Activated CD8-positive, alpha-beta T cell treated with anti-CD3 and anti-CD28 coated beads, Interleukin-2, amount 10 ng/mL, durations not matched to agents 7 days and 5 days (primary cell): ENCODE results near the gene CLPTM1L. TPM values are rescaled to one million over a fixed set of nuclear protein-coding genes. Genes with fewer than 3 reads are reported as not detected.

ENCODE experiments used
- ATAC-seq: fragments of 150-1000 bp; cut with Tn5 transposase; one replicate; pipeline ENCODE4 v1.10.0; 2021; ENCODE audit warnings: moderate library complexity
- CTCF ChIA-PET: fragments of 350-600 bp; sonication (Branson Sonifier 250); formaldehyde crosslinking; loops from one replicate; lab custom pipeline; 2021; ENCODE audit warnings: antibody characterized with exemption; lab: Charles Lee
- POLR2A ChIA-PET: fragments of 350-600 bp; sonication (Branson Sonifier 250); formaldehyde crosslinking; loops from one replicate; lab custom pipeline; 2021; ENCODE audit warnings: antibody characterized with exemption; lab: Charles Lee
- DNase-seq: peaks from one replicate; pipeline ENCODE4 v3.0.0-alpha.2; 2020
- H3K27ac Mint-ChIP-seq: one replicate; pipeline ENCODE4 v1.8.0; 2021; ENCODE audit warnings: mild to moderate bottlenecking, mixed read lengths
- H3K27me3 Mint-ChIP-seq: one replicate; pipeline ENCODE4 v1.8.0; 2021; ENCODE audit warnings: low read depth, mixed read lengths
- H3K36me3 Mint-ChIP-seq: one replicate; pipeline ENCODE4 v1.8.0; 2021; ENCODE audit warnings: low read depth, mixed read lengths
- H3K4me1 Mint-ChIP-seq: one replicate; pipeline ENCODE4 v1.8.0; 2021; ENCODE audit warnings: low read depth, mixed read lengths
- H3K4me3 Mint-ChIP-seq: one replicate; pipeline ENCODE4 v1.8.0; 2021; ENCODE audit warnings: mild to moderate bottlenecking, mixed read lengths
- H3K9me3 Mint-ChIP-seq: one replicate; pipeline ENCODE4 v1.8.0; 2022; ENCODE audit warnings: mixed read lengths; ENCODE audit not compliant: insufficient read depth
- total RNA-seq, 2 experiments: library from RNA; stranded (reverse); gene quantifications; one replicate each; pipeline ENCODE4 v1.2.3, GENCODE V29; 2021

CLPTM1L gene, protein sequence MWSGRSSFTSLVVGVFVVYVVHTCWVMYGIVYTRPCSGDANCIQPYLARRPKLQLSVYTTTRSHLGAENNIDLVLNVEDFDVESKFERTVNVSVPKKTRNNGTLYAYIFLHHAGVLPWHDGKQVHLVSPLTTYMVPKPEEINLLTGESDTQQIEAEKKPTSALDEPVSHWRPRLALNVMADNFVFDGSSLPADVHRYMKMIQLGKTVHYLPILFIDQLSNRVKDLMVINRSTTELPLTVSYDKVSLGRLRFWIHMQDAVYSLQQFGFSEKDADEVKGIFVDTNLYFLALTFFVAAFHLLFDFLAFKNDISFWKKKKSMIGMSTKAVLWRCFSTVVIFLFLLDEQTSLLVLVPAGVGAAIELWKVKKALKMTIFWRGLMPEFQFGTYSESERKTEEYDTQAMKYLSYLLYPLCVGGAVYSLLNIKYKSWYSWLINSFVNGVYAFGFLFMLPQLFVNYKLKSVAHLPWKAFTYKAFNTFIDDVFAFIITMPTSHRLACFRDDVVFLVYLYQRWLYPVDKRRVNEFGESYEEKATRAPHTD
- 10 to 100 TPM; 80.0 to 83.8 TPM for total RNA-seq

DNA sequence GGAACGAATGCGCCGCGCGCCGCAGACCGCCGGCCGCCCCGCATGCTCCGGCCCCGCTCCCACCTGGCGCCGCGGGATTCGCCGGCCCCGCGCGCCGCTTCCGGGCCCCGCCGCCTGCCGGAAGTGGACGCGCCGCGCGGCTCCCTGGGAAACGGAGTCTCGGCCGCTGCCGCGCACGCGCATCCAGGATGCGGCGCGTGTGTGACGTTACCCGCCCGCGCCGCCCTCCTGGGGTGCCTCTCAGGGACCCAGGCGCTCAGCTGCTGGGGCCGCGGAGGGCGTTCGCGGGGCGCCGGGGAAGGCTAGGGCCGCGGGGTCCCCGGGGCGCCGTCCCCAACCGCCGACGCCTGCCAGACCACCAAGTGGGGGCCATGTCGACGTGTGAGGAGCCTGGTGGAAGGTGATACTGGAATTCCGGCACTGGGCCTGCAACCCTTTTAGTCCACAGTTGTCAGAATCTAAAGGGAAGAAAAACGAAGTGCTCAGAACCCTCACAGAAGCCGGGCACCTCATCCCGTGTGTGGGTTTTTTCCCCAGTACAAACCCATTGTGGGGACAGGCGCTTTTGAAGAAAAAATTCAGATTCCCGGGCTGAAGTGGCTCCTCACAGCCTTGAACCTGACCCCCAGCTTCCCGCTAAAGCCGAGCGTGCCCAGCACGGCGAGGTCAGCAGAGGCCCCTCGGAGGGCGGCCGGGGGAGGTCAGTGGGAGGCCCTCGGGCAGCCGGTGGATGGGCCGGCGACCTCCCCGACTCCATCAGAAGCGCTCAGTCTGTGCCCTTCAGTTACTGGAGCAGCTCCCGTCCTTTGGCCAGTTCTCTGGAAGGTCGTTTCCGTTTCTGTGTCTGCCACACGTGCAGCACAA, at the start of gene CLPTM1L:
Gene CLPTM1L (minus strand): TSS at position 125 of the 864 bp plus-strand sequence. CDS start 258 bp downstream, outside the sequence.
- ChIA-PET CTCF (interaction anchor here (3.0 kb wide), 1 partner anchor 35 kb away, joined by 15 read pairs; no protein-coding TSS in a partner anchor), POLR2A (interaction anchor here (0.6 to 1.7 kb wide), 7 partner anchors 12 to 144 kb away, joined by 3 to 5 read pairs (median 3); partner anchors contain the start of gene SLC6A19)
- Mint-ChIP-seq H3K36me3 (peaks cover 28% of the 10 kb centered on the region), H3K27me3 (no peaks in the 10 kb centered on the region), H3K9me3 (no peaks in the 10 kb centered on the region), H3K27ac (peak within 1 kb of the TSS; percentile 84), H3K4me1 (peaks cover 29% of the 10 kb centered on the region), H3K4me3 (peak within 1 kb of the TSS; percentile 82)
- peak; percentile 93 for ATAC-seq
- peak; percentile 90 for DNase-seq

DNA sequence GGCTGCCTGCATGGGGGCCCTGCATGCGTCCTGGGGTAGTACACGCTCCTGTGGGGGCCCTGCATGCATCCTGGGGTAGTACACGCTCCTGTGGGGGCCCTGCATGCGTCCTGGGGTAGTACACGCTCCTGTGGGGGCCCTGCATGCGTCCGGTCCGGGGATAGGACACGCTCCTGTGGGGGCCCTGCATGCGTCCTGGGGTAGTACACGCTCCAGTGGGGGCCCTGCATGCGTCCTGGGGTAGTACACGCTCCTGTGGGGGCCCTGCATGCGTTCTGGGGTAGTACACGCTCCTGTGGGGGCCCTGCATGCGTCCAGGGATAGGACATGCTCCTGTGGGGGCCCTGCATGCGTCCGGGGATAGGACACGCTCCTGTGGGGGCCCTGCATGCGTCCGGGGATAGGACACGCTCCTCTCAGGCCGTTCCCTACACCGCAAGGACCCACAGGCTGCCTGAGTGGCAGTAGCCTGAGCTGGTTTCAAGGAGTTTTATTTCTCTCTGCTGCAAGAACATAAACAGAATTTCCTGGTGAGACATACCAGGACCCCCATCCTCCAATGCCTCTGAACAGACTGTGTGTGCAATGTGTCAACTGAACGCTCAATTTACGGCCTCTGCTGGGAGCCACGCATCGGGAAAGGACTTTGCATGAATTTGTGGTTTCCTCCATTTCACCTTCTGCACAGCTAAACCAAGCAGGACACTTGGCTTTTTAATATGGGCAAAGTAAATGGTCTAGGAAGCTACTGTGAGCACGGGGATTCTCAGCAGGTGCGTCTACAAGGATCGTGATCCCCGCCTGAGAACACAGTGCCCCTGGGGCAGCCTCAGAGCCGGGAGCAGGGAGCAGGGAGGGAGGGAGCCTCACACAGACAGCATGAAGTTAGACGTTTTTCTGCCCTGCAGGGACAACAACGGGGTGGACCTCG, 48.9 kb upstream of the CLPTM1L start:
- no peaks in the 10 kb centered on the region for H3K9me3 Mint-ChIP-seq
- DNase-seq (no peak), ATAC-seq (no peak)
- no peaks in the 10 kb centered on the region for H3K4me1 Mint-ChIP-seq
- ChIA-PET CTCF (no interaction called here), POLR2A (no interaction called here)
- no peak overlapping the region for H3K27ac Mint-ChIP-seq
- H3K4me3 Mint-ChIP-seq = no peak overlapping the region
- no peaks in the 10 kb centered on the region for H3K36me3 Mint-ChIP-seq
- H3K27me3 Mint-ChIP-seq = peaks cover 16% of the 10 kb centered on the region

DNA sequence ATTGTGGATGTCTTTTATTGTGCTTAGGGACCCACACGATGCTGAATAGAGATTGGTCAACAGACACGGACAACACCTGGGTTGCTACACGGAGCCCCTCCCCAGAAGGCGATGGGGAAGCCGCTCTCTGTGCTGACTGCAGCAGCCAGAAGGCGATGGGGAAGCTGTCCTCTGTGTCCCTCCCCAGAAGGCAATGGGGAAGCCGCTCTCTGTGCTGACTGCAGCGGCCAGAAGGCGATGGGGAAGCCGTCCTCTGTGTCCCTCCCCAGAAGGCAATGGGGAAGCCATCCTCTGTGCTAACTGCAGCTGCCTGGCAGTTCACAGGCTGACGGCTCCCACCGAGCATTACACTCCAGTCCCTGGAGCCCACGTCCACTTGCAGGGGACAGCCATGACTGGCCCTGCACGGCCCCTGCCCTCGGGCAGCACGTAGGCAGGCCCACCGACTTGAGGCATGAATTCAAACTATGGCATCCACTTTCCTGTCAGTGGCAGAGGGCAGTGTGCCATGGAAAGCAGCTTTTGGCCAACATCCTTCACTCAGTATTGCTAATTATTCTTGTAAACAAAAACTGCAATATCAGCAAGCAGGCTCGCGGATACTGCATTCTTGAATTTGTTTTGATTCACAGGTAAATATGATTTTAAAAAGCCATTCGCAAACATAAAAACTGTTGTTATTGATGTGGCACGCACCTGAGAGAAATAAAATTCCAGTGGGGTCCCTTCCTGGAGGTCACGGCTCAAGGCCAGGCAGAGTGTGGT, 48.1 kb upstream of the CLPTM1L start:
- no peak overlapping the region for H3K27ac Mint-ChIP-seq
- no peak for DNase-seq

DNA sequence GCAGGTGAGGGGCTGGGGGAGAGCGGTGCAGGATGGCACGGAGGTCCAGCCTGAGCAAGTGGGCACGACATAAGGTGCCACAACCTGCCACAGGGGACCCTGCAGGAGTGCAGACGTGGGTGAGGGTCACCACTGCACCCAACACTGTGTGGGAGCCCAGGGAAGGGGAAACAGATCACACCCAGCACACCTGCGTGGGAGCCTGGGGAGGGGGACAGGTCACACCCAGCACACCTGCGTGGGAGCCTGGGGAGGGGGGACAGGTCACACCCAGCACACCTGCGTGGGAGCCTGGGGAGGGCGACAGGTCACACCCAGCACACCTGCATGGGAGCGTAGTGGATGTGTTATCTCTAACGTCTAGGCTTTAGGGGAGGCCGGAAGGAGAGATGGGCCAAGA, 47.4 kb upstream of the CLPTM1L start:
- Mint-ChIP-seq H3K36me3 (no peaks in the 10 kb centered on the region), H3K4me3 (no peak overlapping the region), H3K9me3 (no peaks in the 10 kb centered on the region), H3K4me1 (no peaks in the 10 kb centered on the region), H3K27ac (no peak overlapping the region), H3K27me3 (peaks cover 18% of the 10 kb centered on the region)
- ChIA-PET CTCF (no interaction called here), POLR2A (no interaction called here)
- DNase-seq = no peak
- ATAC-seq = no peak

More for the DNA sequence above, 48.1 kb upstream of the CLPTM1L start:
- Mint-ChIP-seq H3K9me3 (no peaks in the 10 kb centered on the region), H3K4me3 (no peak overlapping the region), H3K4me1 (no peaks in the 10 kb centered on the region), H3K27me3 (peaks cover 20% of the 10 kb centered on the region), H3K36me3 (no peaks in the 10 kb centered on the region)
- CTCF ChIA-PET = no interaction called here
- POLR2A ChIA-PET = no interaction called here
- ATAC-seq = no peak

DNA sequence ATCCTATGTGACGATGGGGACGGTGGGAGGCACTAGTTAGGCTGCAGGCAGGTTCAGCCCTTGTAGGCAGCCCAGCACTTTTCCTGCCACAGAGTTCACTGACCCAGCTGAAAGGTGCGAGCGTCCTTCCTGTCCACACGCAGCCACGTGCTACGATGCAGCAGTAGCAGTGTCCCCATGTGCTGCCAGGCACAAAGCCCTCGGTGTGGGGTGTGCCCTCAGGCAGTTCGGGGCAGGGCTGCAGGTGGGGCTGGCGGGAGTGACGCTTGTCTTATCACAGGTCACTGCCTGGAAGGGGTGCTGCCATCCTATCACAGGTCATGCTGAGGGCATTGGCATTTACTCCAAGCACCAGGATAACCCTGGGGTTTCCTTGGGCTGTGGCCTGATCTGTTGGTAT, 46.8 kb upstream of the CLPTM1L start:
- ChIA-PET POLR2A (no interaction called here), CTCF (no interaction called here)
- Mint-ChIP-seq H3K9me3 (no peaks in the 10 kb centered on the region), H3K4me3 (no peak overlapping the region), H3K4me1 (peaks cover 5% of the 10 kb centered on the region), H3K27ac (no peak overlapping the region), H3K27me3 (peaks cover 18% of the 10 kb centered on the region), H3K36me3 (no peaks in the 10 kb centered on the region)
- ATAC-seq (no peak), DNase-seq (no peak)

DNA sequence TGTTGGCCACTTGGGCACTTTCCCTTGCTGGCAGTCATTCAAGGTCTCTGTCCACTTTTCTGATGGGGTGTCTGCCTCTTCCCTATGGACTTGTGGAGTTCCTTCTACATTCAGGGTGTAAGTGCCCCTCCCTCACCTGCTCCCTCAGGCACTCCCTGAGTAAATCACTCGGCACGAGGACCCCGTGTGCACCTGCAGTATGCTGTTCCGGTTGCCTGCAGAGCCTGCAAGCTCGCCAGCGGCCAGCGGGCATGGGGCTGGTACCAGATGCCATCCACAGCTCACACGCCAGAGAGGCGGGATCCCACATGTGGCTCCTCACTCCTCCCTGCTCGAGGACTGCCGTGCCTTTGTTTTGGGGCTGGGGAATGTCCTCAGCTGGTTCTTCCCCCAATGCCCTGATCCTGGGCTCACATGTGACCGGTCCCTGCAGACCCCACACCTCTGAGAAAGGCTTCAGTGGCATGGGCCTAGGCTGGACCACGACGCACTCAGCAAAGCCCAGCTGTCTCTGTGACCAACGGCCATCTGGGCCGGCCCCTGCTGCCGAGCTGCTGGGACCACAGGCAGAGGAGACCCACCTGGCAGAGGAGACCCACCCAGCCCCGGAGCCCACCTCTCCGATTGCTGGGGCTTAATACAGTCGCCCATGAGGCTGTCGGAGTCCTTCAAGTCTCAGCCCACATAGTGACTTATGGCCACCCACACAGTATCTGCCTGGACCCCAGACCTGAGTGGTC, 46.1 kb upstream of the CLPTM1L start:
- ChIA-PET CTCF (no interaction called here), POLR2A (no interaction called here)
- Mint-ChIP-seq H3K27ac (no peak overlapping the region), H3K9me3 (no peaks in the 10 kb centered on the region), H3K4me3 (no peak overlapping the region), H3K27me3 (peaks cover 18% of the 10 kb centered on the region), H3K4me1 (peaks cover 12% of the 10 kb centered on the region), H3K36me3 (no peaks in the 10 kb centered on the region)
- no peak for DNase-seq
- ATAC-seq = no peak

DNA sequence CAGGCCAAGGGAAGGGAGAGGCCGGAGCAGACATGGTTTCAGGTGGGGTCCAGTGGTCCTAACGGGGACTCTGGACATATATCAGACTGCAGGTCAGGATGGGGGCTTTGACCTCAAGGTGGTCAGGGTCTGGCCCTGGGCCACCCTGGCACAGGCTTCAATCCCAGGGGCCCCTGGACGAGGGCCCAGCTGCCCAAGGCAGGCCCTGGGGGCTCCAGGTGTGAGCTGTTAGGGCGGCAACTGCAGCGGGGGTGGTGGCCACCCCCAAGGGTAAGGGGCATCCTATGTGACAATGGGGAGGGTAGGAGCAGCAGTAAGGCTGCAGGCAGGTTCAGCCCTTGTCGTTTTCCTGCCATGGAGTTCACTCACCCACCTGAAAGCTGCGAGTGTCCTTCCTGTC, 45.4 kb upstream of the CLPTM1L start:
- peaks cover 18% of the 10 kb centered on the region for H3K27me3 Mint-ChIP-seq
- H3K27ac Mint-ChIP-seq = no peak overlapping the region
- CTCF ChIA-PET = no interaction called here
- peaks cover 16% of the 10 kb centered on the region for H3K4me1 Mint-ChIP-seq
- no peak overlapping the region for H3K4me3 Mint-ChIP-seq
- H3K36me3 Mint-ChIP-seq = no peaks in the 10 kb centered on the region
- ATAC-seq = no peak
- DNase-seq = no peak
- H3K9me3 Mint-ChIP-seq = no peaks in the 10 kb centered on the region
- POLR2A ChIA-PET = no interaction called here

DNA sequence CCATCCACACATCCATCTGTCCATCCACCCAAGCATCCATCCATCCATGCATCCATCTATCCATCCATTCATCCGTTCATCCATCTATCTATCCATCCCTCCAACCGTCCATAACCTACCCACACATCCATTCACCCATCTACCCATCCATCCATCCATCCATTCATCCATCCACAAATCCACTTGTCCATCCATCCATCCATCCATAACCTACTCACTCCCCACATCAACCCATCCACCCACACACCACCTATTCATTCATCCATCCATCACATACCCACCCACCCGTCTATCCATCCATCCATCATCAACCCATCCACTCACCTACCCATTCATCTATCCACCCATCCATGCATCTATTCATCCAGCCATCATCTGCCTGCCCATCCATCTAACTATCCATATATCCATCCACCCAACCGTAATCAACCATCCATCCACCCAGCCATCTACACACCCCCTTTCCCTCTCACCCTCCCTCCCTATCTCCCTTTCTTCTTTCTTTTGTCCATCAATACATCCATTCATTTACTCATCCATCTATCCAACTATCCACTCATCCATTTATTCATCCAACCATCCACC, 43.6 kb upstream of the CLPTM1L start:
- CTCF ChIA-PET = no interaction called here

DNA sequence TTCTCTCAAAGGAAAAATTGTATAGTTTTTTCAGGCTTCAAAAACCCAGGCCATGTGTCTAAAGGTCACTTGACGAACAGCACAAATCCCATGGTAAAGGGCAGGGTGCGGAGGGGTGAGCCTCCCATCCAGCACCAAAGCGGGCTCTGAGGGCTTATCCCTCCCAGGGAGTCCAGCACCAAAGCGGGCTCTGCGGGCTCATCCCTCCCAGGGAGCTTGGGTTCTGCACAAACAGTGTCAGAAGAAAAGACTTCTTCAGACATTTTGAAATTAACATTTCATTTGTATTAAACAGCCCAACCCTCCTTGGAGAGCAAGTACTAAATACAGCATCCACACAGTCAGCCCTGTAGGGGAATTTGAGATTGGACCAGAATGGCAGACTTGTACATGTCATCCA, 43.0 kb upstream of the CLPTM1L start:
- POLR2A ChIA-PET = no interaction called here
- no peak overlapping the region for H3K4me3 Mint-ChIP-seq
- peaks cover 19% of the 10 kb centered on the region for H3K4me1 Mint-ChIP-seq
- CTCF ChIA-PET = no interaction called here
- H3K9me3 Mint-ChIP-seq = no peaks in the 10 kb centered on the region
- H3K27ac Mint-ChIP-seq = no peak overlapping the region
- no peaks in the 10 kb centered on the region for H3K36me3 Mint-ChIP-seq
- peaks cover 14% of the 10 kb centered on the region for H3K27me3 Mint-ChIP-seq
- DNase-seq (no peak), ATAC-seq (no peak)

More for the DNA sequence above, 43.6 kb upstream of the CLPTM1L start:
- Mint-ChIP-seq H3K4me1 (peaks cover 19% of the 10 kb centered on the region), H3K36me3 (no peaks in the 10 kb centered on the region), H3K9me3 (no peaks in the 10 kb centered on the region), H3K27me3 (peaks cover 14% of the 10 kb centered on the region), H3K4me3 (no peak overlapping the region), H3K27ac (no peak overlapping the region)
- POLR2A ChIA-PET = no interaction called here
- ATAC-seq (no peak), DNase-seq (no peak)
